ENCODE measurements around the gene KRTAP5-8.
"Not testable (repeated sequence)": the region's sequence is repeated elsewhere in the genome, so short reads cannot be mapped to it uniquely, and the experiment has no call there.

The KRTAP5-8 gene

GRCh38 chr11:71537977-71538665 is at the start of gene KRTAP5-8:
Gene KRTAP5-8, plus strand, starts transcription at chr11:71538025. Its CDS starts 31 bp downstream, at chr11:71538056.
- H3K4me3 ChIP-seq (ENCODE audit: low read depth, low read length); DNase-seq (ENCODE audit: low read depth); in situ Hi-C loops (cut with HindIII; ENCODE audit: low sequenced_read_pairs): not testable (repeated sequence)

- H3K4me3 ChIP-seq (ENCODE audit: low read depth, low read length): no peak overlapping the region
- in situ Hi-C loops (cut with HindIII; ENCODE audit: low sequenced_read_pairs): no loop called here
- no peak for DNase-seq (ENCODE audit: low read depth)
- no peak for TF ChIP-seq CTCF (IDR thresholded peaks at IDR 0.05; ENCODE audit: low read depth, low read length, missing control alignments)
Observed at GRCh38 chr11:71488681-71489270, 49.0 kb upstream of the KRTAP5-8 start.

- in situ Hi-C loops (cut with HindIII; ENCODE audit: low sequenced_read_pairs): no loop called here
- TF ChIP-seq CTCF (IDR thresholded peaks at IDR 0.05; ENCODE audit: low read depth, low read length, missing control alignments): no peak
- H3K4me3 ChIP-seq (ENCODE audit: low read depth, low read length): no peak overlapping the region
- DNase-seq (ENCODE audit: low read depth): no peak
Observed at GRCh38 chr11:71489311-71490043, 48.3 kb upstream of the KRTAP5-8 start.

GRCh38 chr11:71490044-71490730 is 47.6 kb upstream of the KRTAP5-8 start:
- in situ Hi-C loops (cut with HindIII; ENCODE audit: low sequenced_read_pairs): no loop called here
- no peak for DNase-seq (ENCODE audit: low read depth)
- no peak overlapping the region for H3K4me3 ChIP-seq (ENCODE audit: low read depth, low read length)
- no peak for TF ChIP-seq CTCF (IDR thresholded peaks at IDR 0.05; ENCODE audit: low read depth, low read length, missing control alignments)

GRCh38 chr11:71490731-71491390 is 47.0 kb upstream of the KRTAP5-8 start:
- H3K4me3 ChIP-seq (ENCODE audit: low read depth, low read length): no peak overlapping the region

GRCh38 chr11:71491531-71491930 is 46.3 kb upstream of the KRTAP5-8 start:
- TF ChIP-seq CTCF (IDR thresholded peaks at IDR 0.05; ENCODE audit: low read depth, low read length, missing control alignments): no peak
- no peak for DNase-seq (ENCODE audit: low read depth)
- in situ Hi-C loops (cut with HindIII; ENCODE audit: low sequenced_read_pairs): no loop called here
- H3K4me3 ChIP-seq (ENCODE audit: low read depth, low read length): no peak overlapping the region

More at GRCh38 chr11:71490731-71491390, 47.0 kb upstream of the KRTAP5-8 start:
- no peak for DNase-seq (ENCODE audit: low read depth)
- in situ Hi-C loops (cut with HindIII; ENCODE audit: low sequenced_read_pairs): no loop called here
- no peak for TF ChIP-seq CTCF (IDR thresholded peaks at IDR 0.05; ENCODE audit: low read depth, low read length, missing control alignments)

All from astrocyte of the cerebellum (primary cell).